MCF 10A (cell line): ENCODE data around the gene TMC8. TPM values are rescaled to one million over a fixed set of nuclear protein-coding genes. Genes with fewer than 3 reads are reported as not detected.

Experiments
- BruUV-seq: library from RNA; stranded (reverse); fragments of 400-500 nt; replicated peaks from 2 replicates; lab custom pipeline; 2021; lab: Mats Ljungman, UMichigan
- CTCF ChIA-PET: fragments of 300-600 bp; sonication (Branson Sonifier 250); formaldehyde crosslinking; extraction: SDS; loops from one replicate; lab custom pipeline; 2021; ENCODE audit warnings: antibody characterized with exemption, inconsistent platforms; lab: Yijun Ruan, JAX
- POLR2A ChIA-PET: fragments of 300-600, 350-650 bp; sonication (Branson Sonifier 250); formaldehyde crosslinking; extraction: SDS; loops from one replicate; lab custom pipeline; 2020; ENCODE audit warnings: antibody characterized with exemption, inconsistent platforms; lab: Yijun Ruan, JAX
- DNase-seq: peaks from one replicate; pipeline ENCODE4 v3.0.0-alpha.2; 2018; ENCODE audit not compliant: unreplicated experiment
- H3K27ac Mint-ChIP-seq: one replicate; pipeline ENCODE4 v1.8.0; 2022; ENCODE audit warnings: mild to moderate bottlenecking, low read depth, mixed read lengths; ENCODE audit not compliant: unreplicated experiment
- H3K27me3 Mint-ChIP-seq: one replicate; pipeline ENCODE4 v1.8.0; 2022; ENCODE audit warnings: mixed read lengths; ENCODE audit not compliant: insufficient read depth, unreplicated experiment
- H3K36me3 Mint-ChIP-seq: one replicate; pipeline ENCODE4 v1.8.0; 2022; ENCODE audit warnings: mild to moderate bottlenecking, moderate library complexity, mixed read lengths; ENCODE audit not compliant: insufficient read depth, unreplicated experiment
- H3K4me1 Mint-ChIP-seq: one replicate; pipeline ENCODE4 v1.8.0; 2022; ENCODE audit warnings: mixed read lengths; ENCODE audit not compliant: insufficient read depth, unreplicated experiment
- H3K4me3 Mint-ChIP-seq: one replicate; pipeline ENCODE4 v1.8.0; 2022; ENCODE audit warnings: mild to moderate bottlenecking, moderate library complexity, mixed read lengths; ENCODE audit not compliant: unreplicated experiment
- H3K9me3 Mint-ChIP-seq: one replicate; pipeline ENCODE4 v1.8.0; 2022; ENCODE audit warnings: mixed read lengths; ENCODE audit not compliant: unreplicated experiment
- CTCF ChIP-seq: fragments of 200-600 bp; IDR thresholded peaks from one replicate; pipeline ENCODE4 v1.8.0; 2022; ENCODE audit warnings: antibody characterized with exemption, mild to moderate bottlenecking; ENCODE audit not compliant: unreplicated experiment
- intact Hi-C: fragments of 100-400 bp; cut with micrococcal nuclease; formaldehyde crosslinking; loops from 2 replicates; pipeline ENCODE4 v1.14.1; 2022
- total RNA-seq: library from RNA; stranded (reverse); gene quantifications from 2 replicates; pipeline ENCODE4 v1.2.3, GENCODE V29; 2022

TMC8 gene
- total RNA-seq, 1 experiment from 2014 or later: not detected

DNA sequence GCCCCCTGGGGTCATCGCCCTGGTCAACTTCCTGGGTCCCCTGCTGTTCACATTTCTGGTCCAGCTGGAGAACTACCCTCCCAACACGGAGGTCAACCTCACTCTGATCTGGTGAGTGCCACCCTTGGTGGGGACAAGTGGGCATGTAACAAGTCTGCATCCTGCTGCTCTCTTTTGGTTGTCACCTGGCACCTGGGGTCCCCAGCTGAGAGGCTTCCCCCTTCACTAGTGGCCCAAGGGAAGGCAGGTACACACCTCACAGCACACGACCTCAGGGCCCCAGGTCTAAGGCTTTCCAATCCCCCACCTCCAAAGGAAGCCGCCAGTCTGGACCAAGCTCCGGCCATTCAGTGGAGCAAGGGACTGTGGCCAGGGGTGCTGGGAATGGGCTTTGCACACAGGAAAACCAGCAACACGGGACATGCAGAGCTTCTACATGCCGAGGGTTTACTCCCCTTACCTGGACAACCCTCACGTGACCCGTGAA is 4.4 kb downstream of the TMC8 start:
- no peaks in the 10 kb centered on the region for H3K9me3 Mint-ChIP-seq
- intact Hi-C loops: no loop called here
- no TSS peak for BruUV-seq
- H3K4me3 Mint-ChIP-seq: no peak overlapping the region
- H3K36me3 Mint-ChIP-seq: no peaks in the 10 kb centered on the region
- no peak for DNase-seq
- H3K27me3 Mint-ChIP-seq: peaks cover 13% of the 10 kb centered on the region
- CTCF ChIA-PET: interaction anchor here (0.7 to 1.1 kb wide), 2 partner anchors 52 to 114 kb away, joined by 3 to 8 read pairs; partner anchors contain the start of genes AFMID and TK1
- TF ChIP-seq CTCF: no peak
- peaks cover under 1% of the 10 kb centered on the region for H3K4me1 Mint-ChIP-seq
- no peak overlapping the region for H3K27ac Mint-ChIP-seq
- POLR2A ChIA-PET: interaction anchor here (1.0 kb wide), 1 partner anchor 34 kb away, joined by 3 read pairs; no protein-coding TSS in a partner anchor

DNA sequence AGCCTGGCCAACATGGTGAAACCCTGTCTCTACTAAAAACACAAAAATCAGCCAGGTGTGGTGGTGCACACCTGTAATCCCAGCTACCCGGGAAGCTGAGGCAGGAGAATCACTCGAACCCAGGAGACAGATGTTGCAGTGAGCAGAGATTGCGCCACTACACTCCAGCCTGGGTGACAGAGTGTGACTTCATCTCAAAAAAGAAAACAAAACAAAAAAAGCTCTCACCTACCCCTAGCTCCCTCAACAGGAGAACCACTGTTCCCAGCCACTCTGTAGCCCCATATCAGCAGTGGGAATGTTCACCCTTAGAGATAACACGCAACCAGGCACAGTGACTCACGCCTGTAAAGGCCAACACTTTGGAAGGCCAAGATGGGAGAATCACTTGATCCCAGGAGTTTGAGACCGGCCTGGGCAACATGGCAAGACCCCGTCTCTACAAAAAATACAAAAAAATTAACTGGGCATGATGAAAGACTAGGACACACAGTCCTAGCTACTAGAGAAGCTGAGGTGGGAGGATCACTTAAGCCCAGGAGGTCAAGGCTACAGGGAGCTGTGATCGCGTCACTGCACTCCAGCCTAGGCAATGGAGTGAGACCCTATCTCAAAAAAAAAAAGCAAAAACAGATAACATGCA is 5.4 kb downstream of the TMC8 start:
- CTCF ChIA-PET: interaction anchor here (0.6 to 1.5 kb wide), 4 partner anchors 22 to 105 kb away, joined by 3 to 8 read pairs (median 4); partner anchors contain the start of genes AFMID and TK1
- BruUV-seq: no TSS peak
- DNase-seq: no peak
- Mint-ChIP-seq H3K27ac (no peak overlapping the region), H3K9me3 (no peaks in the 10 kb centered on the region), H3K4me1 (peaks cover 6% of the 10 kb centered on the region), H3K27me3 (peaks cover 13% of the 10 kb centered on the region), H3K4me3 (no peak overlapping the region), H3K36me3 (no peaks in the 10 kb centered on the region)
- intact Hi-C loops: no loop called here
- no peak for TF ChIP-seq CTCF
- POLR2A ChIA-PET: interaction anchor here (1.0 kb wide), 1 partner anchor 33 kb away, joined by 3 read pairs; no protein-coding TSS in a partner anchor

GRCh38 chr17:78137392-78138203 is 7.0 kb downstream of the TMC8 start:
- TF ChIP-seq CTCF: peak; percentile 58
- Mint-ChIP-seq H3K9me3 (no peaks in the 10 kb centered on the region), H3K27me3 (peaks cover 13% of the 10 kb centered on the region), H3K4me3 (no peak overlapping the region), H3K36me3 (no peaks in the 10 kb centered on the region), H3K4me1 (peaks cover 6% of the 10 kb centered on the region), H3K27ac (no peak overlapping the region)
- ChIA-PET POLR2A (no interaction called here), CTCF (interaction anchor here (0.6 kb wide), 2 partner anchors 49 to 236 kb away, joined by 3 to 4 read pairs; partner anchors contain the start of gene TK1)
- BruUV-seq: no TSS peak
- intact Hi-C loops: no loop called here
- no peak for DNase-seq
